ENCODE data around the gene CCDC27.
"Not testable (repeated sequence)": the region's sequence is repeated elsewhere in the genome, so short reads cannot be mapped to it uniquely, and the experiment has no call there.

Gene CCDC27

GRCh38 chr1:3785456-3786157 lies 33.4 kb downstream of the CCDC27 start:
- in situ Hi-C loops (cut with MboI; ENCODE audit: low pct_unique_long_range_greater_than_20kb, low sequenced_read_pairs) = no loop called here
- peak; percentile 42 for DNase-seq

DNA sequence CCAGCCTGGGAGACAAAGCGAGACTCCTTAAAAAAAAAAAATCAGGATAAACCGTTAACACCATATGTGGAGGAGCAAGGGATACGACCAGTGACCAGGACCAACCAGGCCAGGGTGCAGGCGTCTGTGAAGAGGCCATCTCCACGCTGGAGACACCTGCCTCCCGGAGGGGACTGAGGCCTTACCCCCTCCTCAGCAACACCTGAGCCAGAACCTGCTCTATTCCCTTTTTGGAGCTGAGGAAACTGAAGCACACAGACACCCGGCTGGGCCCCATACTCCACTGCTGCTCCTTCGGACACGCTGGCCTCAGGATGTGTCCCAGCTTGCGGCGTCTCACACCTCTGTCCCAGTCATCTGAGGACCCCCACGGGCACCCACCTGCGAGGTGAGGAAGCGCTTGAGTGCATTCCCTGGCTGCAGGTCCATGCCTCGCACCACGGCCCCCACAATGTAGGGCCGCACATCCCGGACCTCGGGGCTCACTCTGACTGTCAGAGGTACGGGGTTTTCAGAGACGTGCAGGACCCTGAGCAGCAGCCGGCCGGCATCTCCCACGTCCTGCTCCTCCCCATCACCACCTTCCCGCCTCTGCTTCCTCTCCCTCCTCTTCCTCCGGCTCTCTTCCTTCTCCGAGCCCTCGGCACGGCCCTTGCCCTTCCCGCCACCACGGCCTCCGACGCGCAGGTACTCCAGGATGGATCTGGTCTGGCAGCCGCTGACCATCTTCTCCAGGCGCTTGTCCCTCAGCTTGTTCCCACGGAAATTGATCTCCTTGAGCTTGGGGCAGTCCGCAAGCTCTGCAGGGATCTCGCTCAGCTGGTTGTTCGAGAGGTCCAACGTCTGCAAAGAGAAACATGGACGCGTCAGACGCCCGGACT lies 34.5 kb downstream of the CCDC27 start:
- no peak for DNase-seq
- in situ Hi-C loops (cut with MboI; ENCODE audit: low pct_unique_long_range_greater_than_20kb, low sequenced_read_pairs) = no loop called here

GRCh38 chr1:3787349-3787715 lies 35.1 kb downstream of the CCDC27 start:
- in situ Hi-C loops (cut with MboI; ENCODE audit: low pct_unique_long_range_greater_than_20kb, low sequenced_read_pairs) = no loop called here
- no peak for DNase-seq

- no peak for DNase-seq
Observed at GRCh38 chr1:3787745-3788605, 35.7 kb downstream of the CCDC27 start.

DNA sequence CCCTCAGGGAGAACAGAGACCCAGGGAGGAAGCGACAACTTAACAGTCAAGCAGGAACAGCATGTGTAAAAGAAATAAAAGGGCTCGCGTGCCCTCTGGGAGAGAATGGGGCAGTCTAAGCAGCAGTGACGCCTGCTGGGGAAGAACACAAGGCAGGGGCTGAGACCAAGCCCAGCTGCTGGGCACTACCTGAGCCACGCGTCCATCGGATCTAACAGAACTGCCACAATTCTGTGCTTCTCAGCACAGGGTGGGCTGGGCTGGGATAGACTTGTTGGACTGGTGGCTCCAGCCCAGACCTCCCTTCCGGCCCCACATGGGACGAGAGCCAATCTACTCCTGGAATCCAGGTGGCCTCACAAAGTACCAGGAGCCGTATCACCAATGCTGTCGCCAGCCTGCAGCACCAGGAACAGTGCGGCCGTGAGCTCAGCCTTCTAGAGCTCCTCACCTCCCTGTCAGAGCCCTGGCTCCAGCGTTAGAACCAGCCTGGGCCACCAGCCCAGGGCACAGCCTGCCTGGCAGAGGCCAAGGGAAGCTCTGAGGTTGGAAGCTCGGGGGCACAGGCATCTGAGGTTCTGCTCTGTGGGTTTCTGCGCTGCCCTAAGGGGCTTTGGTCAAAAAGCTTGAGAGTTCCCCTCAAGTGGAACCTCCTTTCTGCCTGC lies 36.6 kb downstream of the CCDC27 start:
- DNase-seq = no peak
- in situ Hi-C loops (cut with MboI; ENCODE audit: low pct_unique_long_range_greater_than_20kb, low sequenced_read_pairs) = no loop called here

More at GRCh38 chr1:3787745-3788605, 35.7 kb downstream of the CCDC27 start:
- in situ Hi-C loops (cut with MboI; ENCODE audit: low pct_unique_long_range_greater_than_20kb, low sequenced_read_pairs) = no loop called here

GRCh38 chr1:3789421-3790300 lies 37.4 kb downstream of the CCDC27 start:
- DNase-seq = no peak
- in situ Hi-C loops (cut with MboI; ENCODE audit: low pct_unique_long_range_greater_than_20kb, low sequenced_read_pairs) = no loop called here

DNA sequence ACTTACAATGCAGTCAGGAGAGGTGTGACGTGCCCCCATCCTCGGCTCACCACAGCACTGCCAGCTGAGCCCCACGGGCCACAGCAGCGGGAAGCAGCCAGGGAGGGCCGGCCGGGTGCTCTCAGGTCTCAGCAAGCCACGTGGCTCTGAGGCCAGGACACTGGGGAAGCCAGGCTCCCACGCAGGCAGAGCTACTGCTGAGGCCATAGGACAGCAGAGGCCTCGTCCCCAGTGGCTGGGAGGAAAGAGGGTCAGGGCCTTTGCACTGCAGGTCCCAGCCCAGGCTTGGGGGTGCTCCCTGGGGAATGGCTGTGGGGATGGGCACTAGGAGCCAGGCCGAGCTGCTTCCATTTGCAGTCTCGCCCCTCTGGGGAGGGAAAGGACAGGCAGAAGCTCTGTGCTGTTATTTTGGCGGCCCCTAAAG lies 38.3 kb downstream of the CCDC27 start:
- in situ Hi-C loops (cut with MboI; ENCODE audit: low pct_unique_long_range_greater_than_20kb, low sequenced_read_pairs) = no loop called here
- no peak for DNase-seq

- no peak for DNase-seq
- in situ Hi-C loops (cut with MboI; ENCODE audit: low pct_unique_long_range_greater_than_20kb, low sequenced_read_pairs) = no loop called here
Observed at GRCh38 chr1:3790952-3791351, 38.7 kb downstream of the CCDC27 start.

- no peak for DNase-seq
- in situ Hi-C loops (cut with MboI; ENCODE audit: low pct_unique_long_range_greater_than_20kb, low sequenced_read_pairs) = no loop called here
Observed at GRCh38 chr1:3795453-3796214, 43.4 kb downstream of the CCDC27 start.

DNA sequence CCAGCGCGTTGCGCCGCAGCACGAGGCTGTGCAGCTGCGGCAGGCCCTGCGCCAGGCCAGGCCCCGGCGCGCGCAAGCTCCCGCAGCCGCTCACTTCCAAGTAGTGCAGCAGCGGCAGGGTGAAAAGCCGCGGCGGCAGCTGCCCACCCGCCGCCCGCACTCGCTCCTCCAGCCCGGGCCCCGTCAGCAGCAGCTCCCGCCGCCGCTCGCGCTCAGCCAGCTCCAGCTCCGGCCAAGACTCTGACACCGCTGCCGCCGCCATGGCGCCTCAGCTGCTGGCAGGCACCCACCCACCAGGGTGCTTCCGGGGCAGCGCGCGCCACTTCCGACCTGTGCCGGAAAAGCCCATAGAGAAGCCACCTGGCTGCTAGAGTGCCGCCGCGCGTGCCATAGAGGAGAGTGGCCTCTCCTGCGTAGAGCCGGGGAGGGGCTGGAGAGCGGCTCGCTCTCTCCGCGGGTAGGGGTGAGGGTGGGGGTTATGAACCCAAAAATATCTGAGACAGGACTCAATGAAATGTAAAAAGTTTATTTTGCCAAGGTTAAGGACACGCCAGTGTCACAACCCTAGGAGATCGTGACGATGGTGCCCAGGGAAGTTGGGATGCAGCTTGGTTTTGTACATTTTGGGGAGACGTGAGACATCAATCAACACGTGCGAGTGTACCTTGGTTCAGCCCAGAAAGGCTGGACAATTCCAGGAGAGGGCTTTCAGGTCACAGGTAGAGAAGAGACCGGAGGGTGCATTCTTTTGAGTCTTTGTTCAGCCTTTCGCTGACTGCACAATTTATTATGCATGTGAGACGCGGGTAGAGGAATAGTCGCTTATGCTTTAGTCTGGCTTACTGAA lies 44.2 kb downstream of the CCDC27 start, which contains the start of gene LRRC47:
Gene LRRC47, minus strand, starts transcription at position 284 of the 847 bp plus-strand sequence. Its CDS starts 22 bp downstream, at position 262.
- in situ Hi-C loops (cut with MboI; ENCODE audit: low pct_unique_long_range_greater_than_20kb, low sequenced_read_pairs) = no loop called here
- peak; percentile 91 for DNase-seq

DNA sequence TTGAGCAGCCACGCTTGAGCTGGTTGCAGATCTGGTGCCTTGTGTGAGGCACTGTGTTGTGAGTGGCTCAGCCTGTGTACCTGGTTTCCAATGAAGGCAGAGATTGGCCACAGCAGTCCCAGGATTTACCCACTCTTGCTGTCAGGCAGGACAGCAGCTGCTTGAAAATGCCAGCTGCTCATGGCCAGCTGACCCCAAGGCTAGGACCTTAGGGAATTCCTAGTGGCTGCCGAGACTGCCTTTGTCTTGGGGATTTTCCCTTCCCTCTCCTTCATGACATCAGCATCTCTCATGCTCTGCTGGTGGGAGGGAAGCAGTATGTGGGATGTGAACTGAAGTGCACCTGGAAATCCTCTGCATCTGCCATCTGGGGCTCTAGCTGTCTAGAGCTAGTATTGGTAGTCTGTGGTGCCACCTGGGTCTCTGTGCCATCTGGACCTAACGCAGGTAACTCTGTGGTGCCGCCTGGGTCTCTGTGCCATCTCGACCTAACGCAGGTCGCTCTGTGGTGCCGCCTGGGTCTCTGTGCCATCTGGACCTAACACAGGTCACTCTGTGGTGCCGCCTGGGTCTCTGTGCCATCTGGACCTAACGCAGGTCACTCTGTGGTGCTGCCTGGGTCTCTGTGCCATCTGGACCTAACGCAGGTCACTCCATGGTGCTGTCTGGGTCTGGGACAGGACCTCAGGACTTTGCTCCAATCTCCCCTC lies 47.9 kb downstream of the CCDC27 start:
- no peak for DNase-seq
- in situ Hi-C loops (cut with MboI; ENCODE audit: low pct_unique_long_range_greater_than_20kb, low sequenced_read_pairs) = no loop called here

- DNase-seq; in situ Hi-C loops (cut with MboI; ENCODE audit: low pct_unique_long_range_greater_than_20kb, low sequenced_read_pairs): not testable (repeated sequence)
Observed at GRCh38 chr1:3800795-3801194, 48.5 kb downstream of the CCDC27 start.

DNA sequence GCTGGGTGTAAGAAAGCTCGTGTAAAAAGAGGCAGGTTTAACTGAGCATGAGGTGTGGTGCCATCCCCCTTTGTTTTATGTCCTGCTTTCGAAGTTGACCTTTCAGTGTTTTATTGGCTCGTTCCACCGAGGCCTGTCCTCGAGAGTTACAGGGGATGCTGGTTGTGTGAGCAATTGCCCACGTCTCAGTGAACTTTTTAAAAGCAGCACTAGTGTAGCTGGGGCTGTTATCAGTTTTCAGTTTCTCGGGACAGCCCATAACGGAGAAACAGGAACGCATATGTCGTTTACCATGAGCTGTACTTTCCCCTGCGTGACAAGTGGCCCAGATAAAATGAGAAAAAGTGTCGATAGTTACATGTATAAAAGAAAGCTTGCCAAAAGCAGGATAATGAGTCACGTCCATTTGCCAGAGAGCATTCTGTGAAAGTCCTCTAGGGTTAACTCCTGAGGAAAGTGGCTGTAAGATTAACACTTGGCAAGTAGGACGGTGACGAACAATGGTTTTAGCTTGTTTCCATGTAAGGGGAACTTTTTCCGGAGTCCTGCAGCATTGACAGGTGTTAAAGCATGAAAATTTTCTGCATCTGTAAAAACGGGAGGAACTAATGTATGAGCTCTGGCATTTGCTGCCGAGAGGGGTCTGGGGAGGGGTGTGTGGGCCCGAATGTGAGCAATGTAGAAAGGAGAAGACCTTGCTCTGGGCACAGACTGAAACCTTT lies 51.8 kb downstream of the CCDC27 start:
- no peak for DNase-seq
- in situ Hi-C loops (cut with MboI; ENCODE audit: low pct_unique_long_range_greater_than_20kb, low sequenced_read_pairs) = no loop called here

GRCh38 chr1:3804627-3804944 lies 52.3 kb downstream of the CCDC27 start:
- DNase-seq; in situ Hi-C loops (cut with MboI; ENCODE audit: low pct_unique_long_range_greater_than_20kb, low sequenced_read_pairs): not testable (repeated sequence)

- in situ Hi-C loops (cut with MboI; ENCODE audit: low pct_unique_long_range_greater_than_20kb, low sequenced_read_pairs) = no loop called here
- DNase-seq = no peak
Observed at GRCh38 chr1:3805038-3805437, 52.8 kb downstream of the CCDC27 start.
